ENCODE results near the gene CHD6.

GRCh38 chr20:41507851-41508250, 110.3 kb downstream of the CHD6 start:
- TF ChIP-seq EZH2 (IDR thresholded peaks at IDR 0.05; ENCODE audit: borderline replicate concordance, low read length) = no peak
- no peak for TF ChIP-seq CTCF (conservative IDR thresholded peaks at IDR 0.05 in 1 of 2, IDR thresholded peaks at IDR 0.05 in 1 of 2; ENCODE audit: extremely low read depth in 1 of 2, insufficient read depth in 1 of 2, low read depth in 1 of 2, low read length in 2 of 2)

Data from mammary epithelial cell (primary cell).